GF-D8 (cell line): Measurements from ENCODE around the gene CCDC88C.

Source experiments
- DNase-seq: peaks from one replicate; lab custom pipeline; 2025; lab: John Stamatoyannopoulos, UW

The CCDC88C gene

DNA sequence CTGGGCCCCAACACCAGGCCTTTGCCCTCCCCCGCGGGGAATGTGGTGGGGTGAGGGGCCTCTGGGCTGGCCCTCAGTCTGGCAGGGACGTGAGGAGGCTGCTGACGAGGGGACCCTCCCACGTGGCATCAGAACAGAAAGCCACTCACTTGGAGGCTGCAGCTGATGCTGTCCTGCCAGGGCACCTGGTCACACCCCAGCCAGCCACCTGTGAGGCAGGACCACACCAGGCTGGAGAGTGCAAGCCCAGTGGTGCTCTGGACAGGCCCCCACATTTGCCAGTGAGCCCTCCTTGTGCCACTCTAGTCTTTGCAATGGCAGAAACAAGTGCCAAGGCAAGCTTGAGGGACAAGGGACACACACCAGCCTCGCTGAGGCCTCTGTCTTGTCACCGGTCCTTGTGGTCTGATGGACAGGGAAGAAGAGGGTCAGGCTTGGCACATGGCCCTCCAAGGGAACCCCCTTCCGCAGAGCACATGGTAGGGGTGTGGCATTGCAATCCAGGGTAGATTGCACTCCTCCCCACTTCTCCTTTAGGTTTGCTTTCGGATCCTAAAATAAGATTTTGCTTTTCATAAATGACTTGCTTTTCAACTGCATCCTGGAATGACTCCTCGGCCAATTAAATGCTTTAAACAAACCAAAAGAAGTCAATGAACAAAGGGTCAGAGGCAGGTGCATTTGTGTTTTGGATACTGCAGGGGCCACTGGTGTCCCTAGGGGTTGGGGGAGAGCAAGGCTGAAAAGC is 53.7 kb downstream of the CCDC88C start:
- DNase-seq, result no peak

- peak; percentile 87 for DNase-seq
Observed at GRCh38 chr14:91361233-91361811, 56.3 kb downstream of the CCDC88C start.

DNA sequence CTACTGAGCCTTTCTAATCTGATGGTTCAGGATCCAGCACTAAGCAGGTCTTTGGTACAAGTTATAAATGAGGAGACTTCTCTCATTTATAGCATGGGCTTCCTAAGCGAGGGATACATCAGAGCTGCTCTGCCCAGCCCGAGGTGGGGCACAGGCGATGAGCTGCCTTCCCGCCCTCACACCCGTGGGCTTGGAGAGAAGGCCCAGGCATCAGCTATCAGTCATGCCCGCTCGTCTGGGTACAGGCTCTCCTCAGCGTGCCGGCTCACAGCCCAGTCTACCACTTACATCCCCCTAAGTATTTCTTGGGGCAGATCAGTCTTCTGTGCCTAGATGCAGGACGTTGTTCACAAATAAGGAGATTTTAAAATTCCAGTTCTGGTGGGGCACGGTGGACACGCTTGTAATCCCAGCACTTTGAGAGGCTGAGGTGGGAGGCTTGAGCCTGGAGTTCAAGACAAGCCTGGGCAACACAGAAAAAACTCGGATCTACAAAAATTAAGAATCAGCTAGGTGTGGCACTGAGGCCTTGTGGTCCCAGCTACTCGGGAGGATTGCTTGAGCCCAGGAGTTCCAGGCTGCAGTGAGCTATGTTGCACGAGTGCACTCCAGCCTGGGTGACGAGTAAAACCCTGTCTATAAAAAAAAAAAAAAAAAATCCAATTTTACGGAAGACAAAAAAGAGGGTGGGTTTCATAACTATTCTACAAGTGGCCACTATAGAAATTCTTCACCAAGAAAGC is 57.0 kb downstream of the CCDC88C start:
- DNase-seq, result no peak

GRCh38 chr14:91358654-91359220 is 58.9 kb downstream of the CCDC88C start:
- no peak for DNase-seq

DNA sequence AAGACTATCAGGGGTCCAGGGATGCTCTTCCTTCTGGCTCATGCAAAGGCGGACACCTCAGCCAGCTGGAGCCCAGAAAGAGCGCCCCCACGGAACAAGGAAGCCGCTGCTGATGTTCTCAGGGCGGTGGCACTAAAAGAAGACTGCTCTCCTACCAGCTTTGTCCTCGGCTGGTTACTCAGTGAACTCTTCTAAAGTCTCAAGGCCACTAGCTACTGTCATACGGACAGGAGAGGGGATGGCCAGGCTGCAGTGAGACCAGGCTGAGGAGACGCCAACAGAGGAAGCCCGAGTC is 59.6 kb downstream of the CCDC88C start:
- DNase-seq, result no peak

- DNase-seq, result no peak
Observed at GRCh38 chr14:91357272-91358024, 60.2 kb downstream of the CCDC88C start.

DNA sequence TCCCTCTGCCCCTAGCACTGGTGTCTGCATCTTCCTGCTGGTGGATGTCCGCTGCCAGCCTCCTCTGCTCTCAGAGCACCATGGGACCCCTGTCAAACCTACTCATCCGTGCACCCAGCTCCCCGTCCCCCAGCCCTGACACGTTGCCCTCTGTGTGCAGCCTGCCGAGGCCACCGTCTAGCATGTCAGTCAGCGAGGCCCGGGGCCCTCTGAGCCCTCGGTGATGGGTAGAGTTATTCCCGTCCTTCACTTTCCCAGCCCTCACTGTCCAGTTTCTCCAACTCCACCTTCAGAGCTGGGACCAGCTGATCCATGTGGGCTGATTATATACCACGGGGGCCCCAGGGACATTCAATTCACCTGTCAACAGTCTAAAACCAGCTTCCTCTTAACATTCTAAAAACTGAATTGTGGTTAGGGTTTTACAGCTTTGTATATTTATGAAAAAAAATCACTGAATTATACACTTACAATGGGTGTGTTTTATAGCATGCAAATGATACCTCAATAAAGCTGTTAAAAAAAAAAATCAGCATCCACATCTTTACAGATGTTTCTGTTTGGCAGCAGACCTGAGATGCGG is 61.3 kb downstream of the CCDC88C start:
- DNase-seq, result no peak

DNA sequence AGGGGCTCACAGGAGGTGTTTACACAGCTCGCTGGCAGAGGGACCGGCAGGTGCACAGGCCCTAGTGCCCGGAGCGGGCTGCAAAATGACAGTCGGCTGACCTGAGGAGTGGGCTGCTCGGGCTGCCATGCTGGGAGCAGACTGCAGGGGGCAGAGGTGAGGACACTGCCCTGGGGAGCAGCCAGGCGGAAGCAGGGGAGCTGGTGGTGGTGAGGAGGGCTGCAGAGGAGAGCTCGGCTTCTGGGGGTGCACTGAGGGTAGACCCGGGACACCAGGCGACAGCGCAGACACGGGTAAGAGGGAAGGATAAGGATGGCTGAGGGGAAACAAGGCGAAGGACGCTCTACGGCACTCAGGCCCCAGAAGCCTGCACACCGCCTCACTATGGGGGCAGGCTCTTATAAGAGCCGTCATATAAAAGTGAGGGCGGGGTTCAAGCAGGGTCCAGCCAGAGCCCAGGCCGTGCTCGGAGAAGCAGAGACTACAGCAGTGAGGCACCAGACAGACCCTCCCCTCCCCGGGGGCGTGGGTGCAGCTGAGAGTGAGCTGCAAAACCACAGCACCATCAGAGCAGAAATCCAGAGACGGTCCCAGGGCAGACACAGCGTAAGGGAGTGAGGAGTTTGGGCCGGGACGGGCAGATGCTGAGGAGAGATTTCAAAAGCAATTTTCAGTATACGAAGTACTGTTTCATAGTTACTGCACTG is 62.5 kb downstream of the CCDC88C start:
- DNase-seq, result no peak

DNA sequence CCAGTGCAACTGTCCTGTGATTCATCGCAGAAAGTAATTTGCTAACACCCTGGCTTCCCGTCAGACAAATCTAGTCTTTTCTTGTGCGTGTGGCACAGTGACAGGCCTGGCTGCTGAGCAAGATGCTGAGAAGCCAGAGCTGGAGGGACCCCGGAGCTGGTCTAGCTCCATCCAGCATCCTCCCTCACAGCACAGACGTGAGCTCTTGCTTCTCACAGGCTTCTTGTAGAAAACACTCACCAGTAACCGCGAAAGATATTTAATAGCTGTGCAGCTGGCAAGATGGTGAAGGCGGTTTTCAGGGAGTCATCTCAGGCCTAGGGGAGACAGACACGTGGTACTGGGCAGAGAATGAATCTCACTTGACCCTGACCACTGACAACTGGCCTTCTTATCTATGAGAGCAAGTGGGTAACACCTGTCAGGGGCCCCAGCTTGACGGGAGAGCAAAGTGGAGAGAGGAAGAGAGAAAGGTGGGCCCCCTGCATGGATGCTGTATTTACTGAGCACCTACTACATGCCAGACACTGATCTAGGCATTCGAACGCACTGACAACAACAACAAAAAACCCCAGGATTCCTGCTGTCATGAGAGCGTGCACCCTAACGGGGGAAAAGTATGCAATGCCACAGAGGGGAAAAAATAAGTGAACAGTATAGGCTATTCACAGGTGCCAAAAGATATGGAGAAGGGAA is 63.3 kb downstream of the CCDC88C start:
- DNase-seq, result no peak

DNA sequence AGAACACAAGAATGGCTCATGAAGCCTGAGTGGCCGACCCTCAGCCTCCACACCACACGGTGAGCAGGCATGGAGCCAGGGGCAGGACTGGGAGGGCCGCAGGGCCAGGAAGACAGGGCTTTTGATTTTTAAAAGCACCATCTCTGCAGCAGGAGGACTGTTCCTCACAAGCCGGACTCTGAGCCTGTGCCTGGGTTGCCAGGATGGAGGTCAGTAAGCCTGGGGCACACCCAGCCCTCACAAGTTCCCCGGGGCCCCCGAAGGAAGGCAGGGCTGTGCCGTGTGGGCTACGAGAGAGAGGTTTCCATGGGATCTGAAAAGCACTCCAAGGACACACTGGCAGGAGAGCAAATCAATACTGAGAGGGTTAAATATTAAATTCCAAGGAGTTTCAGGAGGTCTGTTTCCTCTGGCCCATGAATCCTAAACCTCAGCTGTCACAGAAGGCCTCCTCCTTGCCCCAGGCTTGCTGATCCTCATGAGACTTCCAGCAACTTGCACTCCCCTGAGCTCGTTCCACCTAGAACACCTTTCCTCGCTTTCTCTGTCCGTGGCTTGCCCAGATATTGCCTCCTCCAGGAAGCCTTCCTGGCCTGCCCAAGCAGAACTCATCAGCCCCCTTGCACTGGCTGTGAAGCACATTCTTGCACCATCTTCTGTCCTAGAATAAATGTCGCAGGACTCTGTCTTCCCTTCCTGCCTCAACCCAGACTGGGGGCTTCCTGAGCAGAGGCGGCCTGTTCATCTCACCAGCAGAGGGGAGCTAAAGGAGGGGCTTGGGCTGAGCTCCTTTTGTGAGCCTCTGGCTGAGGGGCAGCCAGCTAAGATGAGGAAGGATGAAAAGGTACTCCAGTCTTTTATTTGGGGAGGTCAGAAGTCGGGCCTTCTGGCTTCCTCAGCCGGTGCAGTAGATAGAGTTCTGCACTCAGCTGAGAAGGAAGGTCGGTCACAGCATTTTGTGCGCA is 64.6 kb downstream of the CCDC88C start:
- no peak for DNase-seq

DNA sequence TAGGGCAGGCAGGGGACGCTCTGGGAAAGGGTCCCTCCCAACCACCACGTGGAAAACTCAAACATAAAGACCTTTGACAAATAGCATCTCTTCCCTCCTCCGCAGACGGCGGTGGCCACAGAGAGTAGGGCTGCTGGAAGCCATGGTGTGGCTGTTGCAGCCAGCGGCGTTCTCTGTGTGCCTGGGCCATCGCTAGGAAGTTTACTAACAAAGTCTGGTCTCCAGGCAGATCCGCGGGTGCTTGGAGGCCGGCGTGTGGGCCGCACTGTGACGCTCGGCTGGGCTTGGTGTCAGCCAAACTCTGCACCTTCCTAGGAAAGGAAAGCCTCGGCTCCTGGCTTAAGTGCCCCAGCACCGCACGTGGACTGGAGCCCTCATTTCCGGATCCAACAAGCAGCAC is 65.6 kb downstream of the CCDC88C start:
- DNase-seq, result no peak

DNA sequence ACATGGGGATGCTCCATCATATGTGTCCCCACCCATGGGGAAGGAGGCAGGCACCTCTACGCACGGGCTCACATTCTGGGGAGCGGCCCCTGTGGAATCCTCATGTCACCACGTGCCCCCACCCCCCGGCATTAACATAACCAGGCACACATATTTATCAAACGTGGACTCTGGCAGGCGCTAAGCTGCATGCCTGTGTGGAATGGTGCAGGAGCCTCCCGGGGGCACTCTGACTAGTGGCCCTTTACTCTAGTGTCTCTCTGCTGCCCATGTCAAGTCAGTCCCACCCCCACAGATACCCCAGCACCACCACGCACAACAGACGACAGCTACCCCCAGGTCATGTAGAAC is 66.1 kb downstream of the CCDC88C start:
- no peak for DNase-seq

DNA sequence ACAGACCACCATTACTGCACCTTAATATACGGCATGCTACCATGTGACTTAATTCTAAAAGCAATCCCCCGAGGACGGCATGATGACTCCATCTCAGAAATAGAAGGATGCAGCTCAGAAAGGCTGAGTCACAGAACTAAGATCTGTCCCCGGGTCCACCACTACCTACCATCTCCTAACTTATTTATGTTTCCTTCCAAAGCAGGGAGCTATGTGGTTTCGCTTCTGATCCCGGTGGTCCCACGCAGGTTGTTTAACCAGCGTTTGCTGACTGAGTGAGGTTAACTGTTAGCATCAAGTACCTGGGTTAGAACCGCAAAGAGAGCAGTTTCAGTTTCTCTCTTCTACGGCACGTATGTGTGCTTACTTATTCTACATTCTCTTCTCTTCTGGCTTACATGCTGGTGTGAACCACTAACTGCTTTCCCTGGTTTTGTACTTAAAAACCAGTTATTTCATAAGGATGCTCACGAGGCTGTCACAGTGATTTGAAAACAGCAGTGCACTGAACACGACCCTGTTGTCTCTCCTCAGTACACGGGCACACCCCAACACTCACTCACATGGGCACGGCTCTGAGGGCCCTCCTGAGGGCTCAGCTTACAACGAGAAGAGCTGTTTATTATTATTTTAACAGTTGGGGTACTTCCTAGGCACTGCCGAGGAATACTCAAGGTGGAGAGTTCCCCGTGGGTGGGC is 66.7 kb downstream of the CCDC88C start:
- DNase-seq, result no peak

DNA sequence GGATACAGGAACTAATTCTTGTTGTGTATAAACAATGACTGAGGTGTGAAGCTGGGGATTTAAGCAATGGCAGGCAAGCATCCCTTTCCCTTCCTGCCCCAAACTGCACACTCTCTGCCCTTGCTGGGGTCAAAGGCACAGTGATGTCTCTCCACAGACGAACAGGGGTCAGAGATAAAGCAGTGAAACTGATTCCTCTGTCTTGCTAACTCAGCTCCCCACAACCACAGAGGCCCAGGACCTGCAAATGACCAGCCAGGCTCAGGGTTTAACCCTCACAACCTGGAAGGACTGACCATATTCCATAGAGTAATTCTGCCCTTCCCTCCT is 67.2 kb downstream of the CCDC88C start:
- no peak for DNase-seq

GRCh38 chr14:91349481-91350074 is 68.0 kb downstream of the CCDC88C start:
- DNase-seq, result no peak

GRCh38 chr14:91348845-91349465 is 68.7 kb downstream of the CCDC88C start:
- DNase-seq, result no peak

DNA sequence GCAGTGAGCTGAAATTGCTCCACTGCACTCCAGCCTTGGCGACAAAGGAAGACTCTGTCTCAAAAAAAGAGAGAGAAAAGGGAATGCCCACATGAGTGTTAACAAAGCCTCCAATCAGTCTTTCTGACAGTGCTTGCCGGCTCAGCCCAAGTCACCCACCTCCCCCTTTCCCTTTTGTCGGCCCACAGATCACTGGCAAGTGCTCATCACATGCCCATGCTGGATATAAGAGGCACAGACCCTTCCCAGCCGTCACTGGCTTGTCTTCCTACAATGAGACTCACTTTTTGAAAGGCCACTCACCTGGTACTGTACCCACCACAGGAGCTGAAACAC is 70.8 kb downstream of the CCDC88C start:
- DNase-seq, result no peak

DNA sequence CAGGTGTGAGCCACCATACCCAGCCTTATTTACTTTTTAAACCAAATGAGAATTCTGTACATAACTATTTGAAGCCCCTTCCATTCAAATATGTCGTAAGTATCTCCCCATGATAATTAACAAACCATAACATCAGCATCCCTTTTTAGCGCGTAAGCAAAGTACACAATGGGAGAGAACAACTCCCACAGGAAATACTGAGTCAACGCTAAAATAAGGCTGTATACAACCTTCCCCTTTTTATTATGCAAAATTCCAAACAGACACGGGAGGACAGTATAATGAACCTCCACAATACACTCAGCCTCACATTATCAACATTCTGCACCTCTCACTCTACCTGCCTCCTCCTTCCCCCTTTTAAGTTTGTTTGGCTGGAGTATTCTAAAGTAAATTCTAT is 73.5 kb downstream of the CCDC88C start:
- no peak for DNase-seq
